H54 (cell line): Measurements from ENCODE around the gene ZSCAN9.

Source experiments
- DNase-seq: peaks from one replicate; pipeline ENCODE4 v3.0.0; 2011; ENCODE audit warnings: low spot score, mixed read lengths; ENCODE audit not compliant: insufficient read length
- FAIRE-seq: peaks from 3 replicates; lab custom pipeline; 2011; peaks lifted over from hg19 to GRCh38; lab: Jason Lieb, UNC
- POLR2A ChIP-seq: IDR thresholded peaks from 2 replicates; pipeline ENCODE4 v1.6.1; 2011; ENCODE audit warnings: low read depth, mild to moderate bottlenecking, low read length

Gene ZSCAN9

DNA sequence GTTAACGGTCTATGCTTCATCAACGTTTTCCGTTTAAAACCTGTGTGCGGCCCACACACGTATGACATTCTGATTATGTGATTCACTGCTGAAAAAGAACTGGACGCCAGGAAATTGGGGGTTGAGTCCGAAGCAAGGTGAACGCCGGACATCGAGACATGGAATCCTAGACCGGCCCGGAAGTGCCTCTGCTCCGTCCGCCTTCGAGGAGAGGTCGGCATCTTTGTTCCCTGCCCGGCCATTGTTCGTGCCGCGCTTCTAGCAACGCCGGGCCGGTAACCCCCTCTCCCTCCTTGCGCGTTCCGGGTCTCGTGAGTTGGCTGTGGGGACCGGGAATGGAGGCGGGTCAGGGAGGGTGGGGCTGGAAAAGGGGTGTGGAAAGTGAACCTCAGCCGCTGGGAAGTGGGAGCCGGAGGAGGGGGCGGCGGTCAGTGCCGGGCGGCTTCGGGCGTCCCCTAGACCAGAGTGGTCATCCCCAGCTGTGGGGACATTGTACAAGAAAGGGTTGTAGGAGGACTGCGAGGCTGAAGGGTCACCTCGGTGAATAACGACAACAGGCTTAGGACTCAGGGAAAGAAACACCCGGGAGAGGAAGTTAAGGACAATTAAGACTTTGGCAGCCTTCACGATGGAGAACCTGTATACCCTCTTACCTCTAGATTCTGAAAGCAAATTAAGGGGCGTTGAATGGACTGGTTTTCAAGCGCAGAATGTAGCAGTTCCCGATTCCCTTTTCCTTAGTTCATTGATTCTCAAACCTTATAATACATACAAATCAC is at the start of gene ZSCAN9:
TSS of gene ZSCAN9 (plus strand) at position 220 of the 779 bp plus-strand sequence. CDS start 1,810 bp downstream, outside the sequence.
- peak; percentile 67 for DNase-seq
- FAIRE-seq = peak; percentile 96
- peak; percentile 67 for TF ChIP-seq POLR2A

DNA sequence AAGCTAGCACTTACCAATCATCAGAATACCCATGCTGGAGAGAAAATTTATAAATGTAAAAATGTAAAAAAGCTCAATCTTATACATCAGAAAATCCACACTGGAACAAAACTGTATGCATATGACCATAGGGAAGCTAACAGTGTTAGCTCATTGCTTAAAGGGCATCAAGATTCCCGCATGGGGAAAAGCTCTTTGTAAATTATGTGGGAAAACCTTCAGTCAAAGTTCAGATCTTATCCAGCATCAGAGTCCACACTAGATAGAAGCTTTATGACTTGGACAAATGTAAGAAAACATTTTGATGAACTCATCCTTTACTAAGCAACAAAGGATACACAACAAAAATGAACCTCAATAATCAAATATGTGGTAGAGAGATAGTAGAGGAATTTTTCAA is 48.7 kb upstream of the ZSCAN9 start:
- DNase-seq (no peak), FAIRE-seq (no peak)
- TF ChIP-seq POLR2A = no peak

DNA sequence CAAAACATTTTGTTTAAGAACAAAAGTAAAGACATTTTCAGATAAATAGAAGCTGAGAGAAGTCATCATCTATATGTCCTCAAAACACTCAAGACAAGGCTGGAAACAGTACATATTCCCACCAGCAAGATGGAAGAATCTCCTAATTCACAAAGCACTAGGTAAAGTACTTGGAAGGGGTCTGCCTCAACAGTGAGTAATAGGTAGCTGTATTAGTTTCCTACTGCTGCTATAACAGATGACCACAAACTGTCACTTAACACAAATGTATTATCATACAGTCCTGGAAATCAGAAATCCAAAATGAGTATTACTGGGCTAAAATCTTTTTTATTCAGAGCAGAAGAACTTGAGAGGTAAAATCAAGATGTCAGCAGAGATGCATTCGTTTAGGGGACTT is 42.8 kb upstream of the ZSCAN9 start:
- no peak for TF ChIP-seq POLR2A
- no peak for DNase-seq
- no peak for FAIRE-seq

DNA sequence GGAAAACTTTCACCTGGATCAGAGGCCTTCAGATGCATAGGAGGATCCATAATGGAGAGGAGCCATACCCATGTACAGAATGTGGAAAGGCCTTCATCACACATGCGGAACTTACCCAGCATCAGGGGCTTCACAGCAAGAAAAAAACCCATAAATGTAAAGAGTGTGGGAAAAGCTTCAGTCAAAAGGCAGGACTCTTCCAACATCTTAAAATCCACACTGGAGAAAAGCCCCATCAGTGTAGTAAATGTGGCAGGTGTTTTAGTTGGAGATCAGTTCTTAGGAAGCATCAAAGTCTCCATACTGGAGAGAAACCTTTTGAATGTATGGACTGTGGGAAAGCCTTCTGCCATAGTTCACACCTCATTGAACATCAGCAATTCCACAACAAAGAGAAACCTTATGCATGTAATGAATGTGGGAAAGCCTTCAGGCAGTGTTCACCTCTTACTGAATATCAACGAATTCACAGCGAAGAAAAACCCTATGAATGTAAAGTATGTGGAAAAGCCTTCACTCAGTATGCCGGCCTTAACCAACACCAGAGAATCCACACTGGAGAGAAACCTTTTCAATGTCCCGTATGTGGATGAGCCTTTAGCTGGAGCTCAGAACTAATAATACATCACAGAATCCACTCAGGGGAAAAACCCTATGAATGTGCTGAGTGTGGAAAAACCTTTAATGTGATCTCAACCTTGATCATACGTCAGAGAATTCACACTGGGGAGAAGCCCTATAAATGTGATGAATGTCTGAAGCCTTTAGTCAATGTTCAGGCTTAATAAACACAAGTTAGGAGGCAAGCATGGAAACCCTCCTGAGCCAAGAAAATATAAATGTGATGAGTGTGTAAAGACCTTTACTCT is 36.7 kb upstream of the ZSCAN9 start:
- no peak for FAIRE-seq
- no peak for TF ChIP-seq POLR2A
- DNase-seq = no peak

DNA sequence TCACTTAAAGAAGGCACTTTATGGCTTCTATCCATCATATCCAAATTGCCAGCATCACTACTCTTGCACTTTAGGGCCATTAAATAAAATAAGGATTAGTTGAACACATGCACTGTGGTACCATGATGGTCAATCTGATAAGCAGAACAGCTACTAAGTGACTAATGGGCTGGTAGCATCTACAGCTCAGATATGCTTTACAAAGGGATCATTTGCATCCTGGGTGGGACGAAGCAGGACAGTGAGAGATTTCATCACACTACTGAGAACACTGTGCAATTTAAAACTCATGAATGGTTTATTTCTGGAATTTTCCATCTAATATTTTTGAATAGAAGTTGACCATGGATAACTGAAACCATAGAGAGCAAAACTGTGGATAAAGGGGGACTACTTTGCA is 25.1 kb upstream of the ZSCAN9 start:
- FAIRE-seq (no peak), DNase-seq (no peak)
- no peak for TF ChIP-seq POLR2A

DNA sequence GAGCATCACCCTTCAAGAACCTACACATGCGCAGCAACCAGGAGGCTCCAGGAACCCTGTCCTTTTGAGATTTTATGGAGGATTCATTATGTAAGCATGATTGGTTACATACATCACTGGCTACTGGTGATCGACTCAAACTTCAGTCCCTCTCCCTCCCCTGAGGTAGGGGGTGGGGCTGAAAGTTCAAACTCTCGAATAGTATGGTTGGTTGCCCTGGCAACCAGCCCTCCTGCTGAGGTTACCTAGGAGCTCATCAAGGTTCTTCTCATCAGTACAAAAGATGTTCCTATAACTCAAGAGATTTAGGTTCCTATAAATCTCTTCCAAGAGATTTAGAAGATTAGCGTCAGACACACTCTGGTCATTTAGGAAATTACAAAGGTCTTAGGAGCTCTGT is 21.9 kb upstream of the ZSCAN9 start:
- FAIRE-seq (no peak), DNase-seq (no peak)
- TF ChIP-seq POLR2A = no peak

DNA sequence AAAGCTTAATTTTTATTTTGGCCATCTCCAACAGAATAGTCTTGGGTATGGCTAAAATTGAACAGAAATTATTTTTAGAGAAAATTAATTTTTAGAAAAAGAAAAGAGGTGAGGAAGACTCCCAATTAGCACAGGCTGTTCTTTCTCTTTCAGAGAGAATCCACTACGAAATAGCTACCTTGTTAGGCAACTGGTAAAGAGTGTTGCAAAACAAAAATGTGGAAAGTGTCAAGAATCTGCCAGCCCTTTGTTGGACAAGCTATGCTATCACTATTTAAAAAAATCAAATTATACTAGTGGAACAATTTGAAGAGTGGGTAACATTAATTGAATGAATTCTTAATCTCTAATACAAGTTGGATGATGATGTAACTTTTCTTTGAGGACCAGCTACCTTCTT is 19.2 kb upstream of the ZSCAN9 start:
- FAIRE-seq (no peak), DNase-seq (no peak)
- no peak for TF ChIP-seq POLR2A

DNA sequence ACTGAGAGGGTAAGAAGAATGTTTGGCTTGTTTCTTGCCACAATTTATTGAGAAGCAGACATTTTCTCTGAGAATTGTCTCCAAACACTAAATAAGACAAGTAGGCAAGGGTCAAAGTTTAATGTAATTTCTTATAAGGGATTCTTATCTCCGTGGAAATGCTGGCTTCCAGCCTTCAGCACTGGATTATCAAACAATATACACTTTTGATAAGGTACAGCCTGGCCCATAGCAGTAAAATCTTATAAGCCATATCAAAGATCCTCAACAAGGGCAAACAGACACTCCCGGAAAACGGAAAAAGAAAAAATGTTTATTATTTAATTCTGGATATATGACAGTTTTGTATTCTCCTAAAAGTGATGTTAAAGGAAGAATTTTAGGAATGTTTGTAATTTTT is 18.5 kb upstream of the ZSCAN9 start:
- TF ChIP-seq POLR2A = no peak
- no peak for DNase-seq
- FAIRE-seq = no peak

DNA sequence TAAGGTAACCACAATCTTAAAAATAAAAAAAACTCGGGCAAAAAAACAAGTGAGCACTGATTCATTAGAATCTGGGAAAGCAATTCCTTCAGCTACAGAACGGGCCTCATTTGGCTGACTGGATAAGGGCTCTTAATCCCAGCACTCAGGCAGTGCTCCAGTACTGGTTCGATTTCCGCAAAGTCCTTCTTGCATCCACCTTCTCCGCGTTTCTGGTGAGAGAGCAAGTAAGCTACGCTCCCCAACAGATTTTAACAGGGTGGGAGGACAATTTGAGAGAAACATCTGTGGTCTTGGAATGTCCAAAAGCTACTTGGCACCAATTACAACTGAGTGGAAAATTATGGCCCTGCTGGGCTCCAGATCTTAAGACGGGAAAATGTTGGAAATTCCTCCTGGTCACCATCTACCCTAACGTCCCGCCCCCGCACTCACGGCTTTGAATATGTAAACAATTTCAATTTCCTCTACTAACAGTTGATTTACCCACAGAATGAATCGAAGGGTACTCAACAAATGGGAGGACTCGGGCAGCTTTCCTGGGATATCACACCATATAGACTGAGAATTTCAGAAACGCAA is 18.1 kb upstream of the ZSCAN9 start:
- no peak for FAIRE-seq
- no peak for TF ChIP-seq POLR2A
- no peak for DNase-seq

DNA sequence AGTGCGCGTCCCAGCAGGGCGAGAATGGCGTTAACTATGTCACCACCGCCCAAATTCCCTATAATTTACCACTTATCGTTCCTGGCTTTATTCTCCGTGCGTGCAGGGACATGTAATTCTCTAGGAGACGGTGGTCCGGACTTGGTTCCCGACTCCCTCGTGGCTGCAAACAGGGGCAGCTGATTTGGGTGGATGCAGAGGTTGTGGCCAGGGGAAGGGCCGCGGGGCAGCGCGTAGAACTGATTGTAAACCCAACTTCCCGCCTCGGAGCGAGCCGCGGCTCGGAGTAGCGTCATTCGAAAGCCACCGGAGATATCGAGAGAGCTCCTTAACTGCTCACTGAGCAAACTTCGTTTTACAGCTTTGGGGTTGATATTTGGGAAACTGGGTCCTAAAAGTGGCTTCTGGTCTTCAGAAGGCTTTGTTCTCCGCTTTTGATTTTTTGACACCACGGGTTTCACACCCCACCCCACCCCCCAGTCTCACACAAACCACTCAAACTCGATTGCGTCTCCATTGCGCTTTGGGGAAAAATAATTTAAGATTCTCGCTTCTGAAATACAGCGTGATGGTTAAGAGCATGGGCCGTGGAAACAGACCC is 17.5 kb upstream of the ZSCAN9 start:
- TF ChIP-seq POLR2A = no peak
- FAIRE-seq (no peak), DNase-seq (no peak)

DNA sequence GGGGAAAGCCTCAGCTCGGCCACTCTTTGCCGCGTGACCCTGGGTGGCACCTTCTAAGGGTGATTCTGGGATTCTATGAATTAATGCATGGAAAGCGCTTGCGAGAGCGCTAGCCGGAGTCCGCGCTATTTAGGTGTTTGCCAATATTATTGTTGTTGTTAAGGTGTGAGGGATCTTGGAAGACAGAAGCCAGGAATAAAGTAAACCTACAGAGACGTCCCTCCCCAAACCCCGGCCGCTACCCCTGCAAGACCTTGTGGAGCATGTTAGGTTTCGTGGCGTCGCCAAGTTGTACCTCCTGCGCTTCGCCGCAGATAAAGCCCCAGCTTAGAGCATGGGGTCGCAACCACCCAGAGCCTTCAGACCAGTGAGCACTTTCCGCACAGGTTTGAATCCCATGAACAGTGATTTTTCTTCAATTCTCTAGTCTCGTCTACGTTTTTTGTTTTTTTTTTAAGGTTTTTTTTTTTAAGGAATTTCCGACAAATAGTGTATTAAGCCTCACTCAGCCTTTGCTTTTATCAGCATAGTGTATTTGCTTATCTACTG is 16.9 kb upstream of the ZSCAN9 start:
- no peak for DNase-seq
- FAIRE-seq = no peak
- TF ChIP-seq POLR2A = no peak

DNA sequence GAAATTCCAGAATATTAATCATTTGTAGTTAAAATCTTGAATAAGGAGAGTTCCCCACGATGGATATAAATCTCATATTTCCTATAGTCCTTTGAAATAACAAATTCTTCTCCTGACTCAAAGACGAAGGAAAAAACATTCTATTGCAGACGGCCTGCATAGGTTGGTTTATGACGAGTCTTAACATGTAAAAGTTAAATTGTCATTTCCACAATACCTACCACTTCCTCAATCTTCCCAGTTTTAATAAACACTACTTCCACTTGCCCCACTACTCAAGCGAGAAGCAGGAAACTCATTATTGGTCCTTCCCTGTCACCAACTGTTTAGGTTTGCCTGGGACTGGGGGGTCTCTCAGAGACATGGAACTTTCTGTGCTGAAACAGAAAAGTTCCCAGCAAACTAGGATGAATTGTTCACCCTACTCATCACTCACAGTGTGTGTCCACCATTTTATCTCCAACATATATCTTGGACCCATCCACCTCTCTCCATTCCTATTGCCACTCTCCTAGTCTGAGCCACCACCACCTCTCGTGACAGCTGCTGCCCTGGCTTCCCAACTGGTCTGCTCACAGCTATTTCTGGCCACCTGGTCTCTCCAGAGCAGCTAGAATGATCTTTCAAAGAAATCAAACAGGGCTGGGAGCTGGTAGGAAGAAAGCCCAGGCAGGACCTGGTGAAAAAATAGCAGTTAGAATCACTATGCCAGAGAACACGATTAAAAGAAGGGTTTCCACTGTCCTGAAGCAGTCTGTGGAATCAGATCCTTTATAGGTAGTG is 15.1 kb upstream of the ZSCAN9 start:
- TF ChIP-seq POLR2A = no peak
- FAIRE-seq = no peak
- no peak for DNase-seq
